ENCODE results near the gene USP6NL.
"Not testable (repeated sequence)": the region's sequence is repeated elsewhere in the genome, so short reads cannot be mapped to it uniquely, and the experiment has no call there.

The USP6NL gene

GRCh38 chr10:11436445-11436844, 175.0 kb downstream of the USP6NL start:
- H3K36me3 ChIP-seq (ENCODE audit: control insufficient read depth in 4 of 4, insufficient read depth in 4 of 4, low read length in 3 of 4); POLR2A ChIA-PET; H3K4me3 ChIP-seq (ENCODE audit: control insufficient read depth in 1 of 7, extremely low read depth in 1 of 7, insufficient read depth in 4 of 7, low read depth in 2 of 7, low read length in 6 of 7); H3K27me3 ChIP-seq (replicated peaks in 2 of 5; ENCODE audit: control insufficient read depth in 4 of 5, insufficient read depth in 5 of 5, low read length in 4 of 5); H3K27ac ChIP-seq (ENCODE audit: insufficient read depth in 1 of 2, low read depth in 1 of 2, low read length in 2 of 2, poor library complexity in 1 of 2, severe bottlenecking in 2 of 2); H3K9me3 ChIP-seq (ENCODE audit: control extremely low read depth in 1 of 5, control insufficient read depth in 4 of 5, insufficient read depth in 2 of 5, low read depth in 1 of 5, low read length in 4 of 5); DNase-seq: not testable (repeated sequence)
- CTCF ChIA-PET = interaction anchor here (0.9 to 1.8 kb wide), 5 partner anchors 10 to 68 kb away, joined by 3 to 5 read pairs (median 3); no protein-coding TSS in a partner anchor
- H3K4me1 ChIP-seq (ENCODE audit: control extremely low read depth in 1 of 4, control insufficient read depth in 4 of 4, insufficient read depth in 4 of 4, low read length in 3 of 4) = peaks cover 0 to 17% (median 4%) of the 10 kb centered on the region in 4 experiments
- WGBS (ENCODE audit: insufficient coverage) = 97% methylated on average over 10 of the region's 13 CpGs

DNA sequence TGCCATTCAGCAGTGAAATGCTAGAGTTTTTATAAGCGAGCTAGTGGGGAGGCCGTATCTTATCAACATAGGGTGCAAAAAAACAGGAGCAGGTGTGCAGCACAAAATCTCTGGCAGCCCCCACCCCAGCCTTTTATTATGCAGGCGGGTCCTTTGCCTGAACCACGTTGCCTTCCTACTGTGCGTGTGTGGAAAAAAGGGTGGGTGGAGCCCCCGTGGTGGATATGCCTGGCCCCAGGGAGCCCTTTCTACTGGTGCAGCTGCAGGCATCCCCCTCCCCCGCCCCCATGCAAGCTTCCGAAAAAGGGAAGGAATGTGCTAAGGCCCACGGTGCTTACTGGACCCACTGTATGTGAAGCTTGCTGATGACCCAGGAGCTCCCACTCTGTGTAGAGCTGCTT, 175.9 kb downstream of the USP6NL start:
- ChIA-PET CTCF (interaction anchor here (0.9 to 1.8 kb wide), 5 partner anchors 9 to 67 kb away, joined by 3 to 5 read pairs (median 3); no protein-coding TSS in a partner anchor), POLR2A (no interaction called here)
- DNase-seq = no peak
- H3K4me3 ChIP-seq (ENCODE audit: control insufficient read depth in 1 of 7, extremely low read depth in 1 of 7, insufficient read depth in 4 of 7, low read depth in 2 of 7, low read length in 6 of 7) = no peak overlapping the region
- WGBS (ENCODE audit: insufficient coverage) = 66% methylated on average over 9 of the region's 9 CpGs
- no peaks in the 10 kb centered on the region for H3K9me3 ChIP-seq (ENCODE audit: control extremely low read depth in 1 of 5, control insufficient read depth in 4 of 5, insufficient read depth in 2 of 5, low read depth in 1 of 5, low read length in 4 of 5)
- peaks cover 0 to 17% (median 4%) of the 10 kb centered on the region in 4 experiments for H3K4me1 ChIP-seq (ENCODE audit: control extremely low read depth in 1 of 4, control insufficient read depth in 4 of 4, insufficient read depth in 4 of 4, low read length in 3 of 4)
- H3K36me3 ChIP-seq (ENCODE audit: control insufficient read depth in 4 of 4, insufficient read depth in 4 of 4, low read length in 3 of 4) = no peaks in the 10 kb centered on the region
- no peak overlapping the region for H3K27ac ChIP-seq (ENCODE audit: insufficient read depth in 1 of 2, low read depth in 1 of 2, low read length in 2 of 2, poor library complexity in 1 of 2, severe bottlenecking in 2 of 2)
- no peaks in the 10 kb centered on the region for H3K27me3 ChIP-seq (replicated peaks in 2 of 5; ENCODE audit: control insufficient read depth in 4 of 5, insufficient read depth in 5 of 5, low read length in 4 of 5)

GRCh38 chr10:11434324-11434723, 177.1 kb downstream of the USP6NL start:
- Histone ChIP-seq H3K4me1 (ENCODE audit: control extremely low read depth in 1 of 4, control insufficient read depth in 4 of 4, insufficient read depth in 4 of 4, low read length in 3 of 4) (peaks cover 0 to 8% (median 0%) of the 10 kb centered on the region in 4 experiments), H3K4me3 (ENCODE audit: control insufficient read depth in 1 of 7, extremely low read depth in 1 of 7, insufficient read depth in 4 of 7, low read depth in 2 of 7, low read length in 6 of 7) (no peak overlapping the region), H3K9me3 (ENCODE audit: control extremely low read depth in 1 of 5, control insufficient read depth in 4 of 5, insufficient read depth in 2 of 5, low read depth in 1 of 5, low read length in 4 of 5) (peaks cover 0 to 4% (median 0%) of the 10 kb centered on the region in 5 experiments), H3K36me3 (ENCODE audit: control insufficient read depth in 4 of 4, insufficient read depth in 4 of 4, low read length in 3 of 4) (no peaks in the 10 kb centered on the region), H3K27me3 (replicated peaks in 2 of 5; ENCODE audit: control insufficient read depth in 4 of 5, insufficient read depth in 5 of 5, low read length in 4 of 5) (no peaks in the 10 kb centered on the region), H3K27ac (ENCODE audit: insufficient read depth in 1 of 2, low read depth in 1 of 2, low read length in 2 of 2, poor library complexity in 1 of 2, severe bottlenecking in 2 of 2) (no peak overlapping the region)
- CTCF ChIA-PET = interaction anchor here (0.8 to 0.9 kb wide), 2 partner anchors 12 to 26 kb away, joined by 3 read pairs; no protein-coding TSS in a partner anchor
- 80% methylated on average over 1 of the region's 2 CpGs for WGBS (ENCODE audit: insufficient coverage)
- POLR2A ChIA-PET = no interaction called here
- DNase-seq = peak in 1 of 3 donors; percentile 34

DNA sequence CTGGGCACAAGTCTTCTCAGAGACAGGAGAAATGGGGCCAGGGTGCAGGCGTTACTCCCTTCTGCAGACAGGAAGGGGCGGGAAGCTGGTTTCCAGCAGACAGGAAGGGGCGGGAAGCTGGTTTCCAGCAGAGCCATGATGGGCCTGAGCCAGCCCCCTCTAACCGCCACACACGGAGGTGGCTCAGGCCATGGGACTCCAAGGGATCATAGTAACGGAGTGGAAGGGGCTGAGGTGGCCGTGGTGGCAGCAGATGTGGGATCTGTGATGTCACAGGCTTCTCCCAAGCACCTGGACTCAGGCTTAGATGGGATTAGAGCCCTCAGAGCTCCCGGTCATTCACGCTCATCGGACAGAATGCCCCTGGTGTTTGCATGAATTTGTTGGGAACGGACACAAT, 177.8 kb downstream of the USP6NL start:
- Histone ChIP-seq H3K9me3 (ENCODE audit: control extremely low read depth in 1 of 5, control insufficient read depth in 4 of 5, insufficient read depth in 2 of 5, low read depth in 1 of 5, low read length in 4 of 5) (peaks cover 0 to 7% (median 0%) of the 10 kb centered on the region in 5 experiments), H3K36me3 (ENCODE audit: control insufficient read depth in 4 of 4, insufficient read depth in 4 of 4, low read length in 3 of 4) (no peaks in the 10 kb centered on the region), H3K4me3 (ENCODE audit: control insufficient read depth in 1 of 7, extremely low read depth in 1 of 7, insufficient read depth in 4 of 7, low read depth in 2 of 7, low read length in 6 of 7) (no peak overlapping the region), H3K27me3 (replicated peaks in 2 of 5; ENCODE audit: control insufficient read depth in 4 of 5, insufficient read depth in 5 of 5, low read length in 4 of 5) (no peaks in the 10 kb centered on the region), H3K4me1 (ENCODE audit: control extremely low read depth in 1 of 4, control insufficient read depth in 4 of 4, insufficient read depth in 4 of 4, low read length in 3 of 4) (peaks cover 0 to 8% (median 0%) of the 10 kb centered on the region in 4 experiments), H3K27ac (ENCODE audit: insufficient read depth in 1 of 2, low read depth in 1 of 2, low read length in 2 of 2, poor library complexity in 1 of 2, severe bottlenecking in 2 of 2) (no peak overlapping the region)
- ChIA-PET POLR2A (no interaction called here), CTCF (interaction anchor here (0.8 kb wide), 1 partner anchor 9 kb away, joined by 3 read pairs; no protein-coding TSS in a partner anchor)
- WGBS (ENCODE audit: insufficient coverage) = 91% methylated on average over 10 of the region's 11 CpGs
- no peak for DNase-seq

- ChIA-PET POLR2A (interaction anchor here (0.6 to 0.7 kb wide), 2 partner anchors 222 to 1381 kb away, joined by 3 read pairs; no protein-coding TSS in a partner anchor), CTCF (interaction anchor here (2.1 to 2.4 kb wide), 2 partner anchors 12 to 43 kb away, joined by 4 to 5 read pairs; no protein-coding TSS in a partner anchor)
- H3K27ac ChIP-seq (ENCODE audit: insufficient read depth in 1 of 2, low read depth in 1 of 2, low read length in 2 of 2, poor library complexity in 1 of 2, severe bottlenecking in 2 of 2) = no peak overlapping the region
- no peaks in the 10 kb centered on the region for H3K27me3 ChIP-seq (replicated peaks in 2 of 5; ENCODE audit: control insufficient read depth in 4 of 5, insufficient read depth in 5 of 5, low read length in 4 of 5)
- 88% methylated on average over 4 of the region's 4 CpGs for WGBS (ENCODE audit: insufficient coverage)
- no peaks in the 10 kb centered on the region for H3K36me3 ChIP-seq (ENCODE audit: control insufficient read depth in 4 of 4, insufficient read depth in 4 of 4, low read length in 3 of 4)
- no peak for DNase-seq
- H3K9me3 ChIP-seq (ENCODE audit: control extremely low read depth in 1 of 5, control insufficient read depth in 4 of 5, insufficient read depth in 2 of 5, low read depth in 1 of 5, low read length in 4 of 5) = peaks cover 0 to 10% (median 3%) of the 10 kb centered on the region in 5 experiments
- H3K4me3 ChIP-seq (ENCODE audit: control insufficient read depth in 1 of 7, extremely low read depth in 1 of 7, insufficient read depth in 4 of 7, low read depth in 2 of 7, low read length in 6 of 7) = no peak overlapping the region
- H3K4me1 ChIP-seq (ENCODE audit: control extremely low read depth in 1 of 4, control insufficient read depth in 4 of 4, insufficient read depth in 4 of 4, low read length in 3 of 4) = peaks cover 0 to 8% (median 0%) of the 10 kb centered on the region in 4 experiments
These were observed 180.3 kb downstream of the USP6NL start for GRCh38 chr10:11431216-11431555.

GRCh38 chr10:11430421-11431215, 180.8 kb downstream of the USP6NL start:
- no peaks in the 10 kb centered on the region for H3K27me3 ChIP-seq (replicated peaks in 2 of 5; ENCODE audit: control insufficient read depth in 4 of 5, insufficient read depth in 5 of 5, low read length in 4 of 5)
- no peaks in the 10 kb centered on the region for H3K36me3 ChIP-seq (ENCODE audit: control insufficient read depth in 4 of 4, insufficient read depth in 4 of 4, low read length in 3 of 4)
- H3K4me3 ChIP-seq (ENCODE audit: control insufficient read depth in 1 of 7, extremely low read depth in 1 of 7, insufficient read depth in 4 of 7, low read depth in 2 of 7, low read length in 6 of 7) = no peak overlapping the region
- no peak for DNase-seq
- H3K27ac ChIP-seq (ENCODE audit: insufficient read depth in 1 of 2, low read depth in 1 of 2, low read length in 2 of 2, poor library complexity in 1 of 2, severe bottlenecking in 2 of 2) = no peak overlapping the region
- peaks cover 0 to 10% (median 3%) of the 10 kb centered on the region in 5 experiments for H3K9me3 ChIP-seq (ENCODE audit: control extremely low read depth in 1 of 5, control insufficient read depth in 4 of 5, insufficient read depth in 2 of 5, low read depth in 1 of 5, low read length in 4 of 5)
- WGBS (ENCODE audit: insufficient coverage) = 94% methylated on average over 22 of the region's 23 CpGs
- ChIA-PET CTCF (interaction anchor here (2.1 to 2.4 kb wide), 2 partner anchors 11 to 43 kb away, joined by 4 to 5 read pairs; no protein-coding TSS in a partner anchor), POLR2A (interaction anchor here (0.6 to 0.7 kb wide), 2 partner anchors 223 to 1381 kb away, joined by 3 read pairs; no protein-coding TSS in a partner anchor)
- peaks cover 0 to 6% (median 0%) of the 10 kb centered on the region in 4 experiments for H3K4me1 ChIP-seq (ENCODE audit: control extremely low read depth in 1 of 4, control insufficient read depth in 4 of 4, insufficient read depth in 4 of 4, low read length in 3 of 4)
